Smooth muscle cell (in vitro differentiated cells): ENCODE measurements around the gene LEP. TPM values are rescaled to one million over a fixed set of nuclear protein-coding genes. Genes with fewer than 3 reads are reported as not detected.

Experiments
- DNase-seq: peaks from one replicate; lab custom pipeline; 2025; ENCODE audit not compliant: unreplicated experiment; lab: John Stamatoyannopoulos, UW
- H2AFZ ChIP-seq: fragments of 200-600 bp; sonication (generic); 2 replicates; pipeline ENCODE4 v1.6.0; 2016; ENCODE audit warnings: antibody characterized with exemption, low read depth, mild to moderate bottlenecking
- H3F3A ChIP-seq: fragments of 200-600 bp; sonication (generic); 2 replicates; pipeline ENCODE4 v1.6.0; 2017; ENCODE audit warnings: antibody characterized with exemption, low read depth
- H3K27ac ChIP-seq: fragments of 200-600 bp; sonication (generic); 2 replicates; pipeline ENCODE4 v1.5.1; 2016; ENCODE audit warnings: low read depth, mild to moderate bottlenecking
- H3K27me3 ChIP-seq: fragments of 200-600 bp; sonication (generic); 2 replicates; pipeline ENCODE4 v1.6.1; 2016; ENCODE audit warnings: low read depth, mild to moderate bottlenecking
- H3K36me3 ChIP-seq: fragments of 200-600 bp; sonication (generic); 2 replicates; pipeline ENCODE4 v1.5.1; 2016; ENCODE audit warnings: low read depth
- H3K4me1 ChIP-seq: fragments of 200-600 bp; sonication (generic); 2 replicates; pipeline ENCODE4 v1.5.1; 2016; ENCODE audit warnings: low read depth
- H3K4me2 ChIP-seq: fragments of 200-600 bp; sonication (generic); 2 replicates; pipeline ENCODE4 v1.6.0; 2016; ENCODE audit warnings: mild to moderate bottlenecking
- H3K4me3 ChIP-seq: fragments of 200-600 bp; sonication (generic); 2 replicates; pipeline ENCODE4 v1.5.1; 2016; ENCODE audit warnings: mild to moderate bottlenecking
- H3K79me2 ChIP-seq: fragments of 200-600 bp; sonication (generic); 2 replicates; pipeline ENCODE4 v1.6.0; 2016; ENCODE audit warnings: low read depth, mild to moderate bottlenecking
- H3K9ac ChIP-seq: fragments of 200-600 bp; sonication (generic); 2 replicates; pipeline ENCODE4 v1.6.0; 2016; ENCODE audit warnings: low read depth
- H3K9me3 ChIP-seq: fragments of 200-600 bp; sonication (generic); replicated peaks from 2 replicates; pipeline ENCODE4 v1.5.1; 2016; ENCODE audit warnings: low read depth
- H4K20me1 ChIP-seq: fragments of 200-600 bp; sonication (generic); 2 replicates; pipeline ENCODE4 v1.6.0; 2016; ENCODE audit warnings: low read depth
- CTCF ChIP-seq: fragments of 200-600 bp; sonication (generic); IDR thresholded peaks from 2 replicates; pipeline ENCODE4 v1.5.1; 2017; ENCODE audit warnings: borderline replicate concordance, mild to moderate bottlenecking, antibody characterized with exemption; ENCODE audit not compliant: insufficient read depth, poor library complexity, severe bottlenecking
- WGBS: methylation state at CpG from one replicate; pipeline ENCODE4 v1.1.7; 2016; ENCODE audit warnings: low lambda C conversion rate; 5-methylcytosine and 5-hydroxymethylcytosine counted together
- polyA plus RNA-seq: library from polyadenylated mRNA; unstranded; fragments of >200 nt; fragmentation: Nextera tagmentation; extraction: Ambion mirVana; gene quantifications from 2 replicates; pipeline ENCODE4 v1.2.1, GENCODE V29; 2016
- total RNA-seq: library from RNA; depleted of rRNA; stranded (reverse); fragments of >200 nt; gene quantifications from 2 replicates; pipeline ENCODE4 v1.2.3, GENCODE V29; 2014

Gene LEP
- total and polyA plus RNA-seq, 2 experiments from 2014 or later, result not detected

GRCh38 chr7:128226132-128226980, 14.7 kb upstream of the LEP start:
- Histone ChIP-seq H3K9ac (no peak overlapping the region), H3K27ac (no peak overlapping the region), H3K4me3 (no peak overlapping the region), H3K4me2 (no peak overlapping the region), H3F3A (no peaks in the 10 kb centered on the region), H3K36me3 (no peaks in the 10 kb centered on the region), H4K20me1 (no peaks in the 10 kb centered on the region), H3K9me3 (no peaks in the 10 kb centered on the region), H3K79me2 (no peaks in the 10 kb centered on the region), H3K27me3 (peaks cover 22% of the 10 kb centered on the region), H2AFZ (no peak overlapping the region), H3K4me1 (no peaks in the 10 kb centered on the region)
- TF ChIP-seq CTCF, result no peak
- no peak for DNase-seq
- 81% methylated on average over 2 of the region's 2 CpGs for whole genome bisulfite sequencing

- H3K4me1 ChIP-seq, result no peaks in the 10 kb centered on the region
- peaks cover 19% of the 10 kb centered on the region for H3K27me3 ChIP-seq
- no peak overlapping the region for H3K27ac ChIP-seq
- H3K9ac ChIP-seq, result no peak overlapping the region
- no peaks in the 10 kb centered on the region for H3K79me2 ChIP-seq
- 85% methylated on average over 3 of the region's 3 CpGs for WGBS
- no peaks in the 10 kb centered on the region for H3K36me3 ChIP-seq
- H3K9me3 ChIP-seq, result no peaks in the 10 kb centered on the region
- no peak overlapping the region for H2AFZ ChIP-seq
- no peak for DNase-seq
- no peaks in the 10 kb centered on the region for H4K20me1 ChIP-seq
- H3K4me2 ChIP-seq, result no peak overlapping the region
- no peak for TF ChIP-seq CTCF
- H3F3A ChIP-seq, result no peaks in the 10 kb centered on the region
- H3K4me3 ChIP-seq, result no peak overlapping the region
Observed at GRCh38 chr7:128227271-128227670, 13.8 kb upstream of the LEP start.

GRCh38 chr7:128231021-128231420, 10.1 kb upstream of the LEP start:
- Histone ChIP-seq H3K4me1 (peaks cover 10% of the 10 kb centered on the region), H3K27me3 (peaks cover 15% of the 10 kb centered on the region), H3F3A (no peaks in the 10 kb centered on the region), H3K9ac (no peak overlapping the region), H3K9me3 (no peaks in the 10 kb centered on the region), H3K27ac (no peak overlapping the region), H3K4me3 (no peak overlapping the region), H2AFZ (no peak overlapping the region), H3K4me2 (no peak overlapping the region), H3K79me2 (no peaks in the 10 kb centered on the region), H3K36me3 (no peaks in the 10 kb centered on the region), H4K20me1 (no peaks in the 10 kb centered on the region)
- DNase-seq, result no peak
- WGBS, result 90% methylated on average over 5 of the region's 5 CpGs
- no peak for TF ChIP-seq CTCF

GRCh38 chr7:128231677-128232076, 9.4 kb upstream of the LEP start:
- Histone ChIP-seq H3K79me2 (no peaks in the 10 kb centered on the region), H3K27ac (no peak overlapping the region), H3K4me3 (no peak overlapping the region), H3K4me2 (no peak overlapping the region), H3K36me3 (no peaks in the 10 kb centered on the region), H4K20me1 (no peaks in the 10 kb centered on the region), H3F3A (no peaks in the 10 kb centered on the region), H2AFZ (no peak overlapping the region), H3K9ac (no peak overlapping the region), H3K27me3 (peaks cover 15% of the 10 kb centered on the region), H3K4me1 (peaks cover 10% of the 10 kb centered on the region), H3K9me3 (no peaks in the 10 kb centered on the region)
- no peak for DNase-seq
- 90% methylated on average over 6 of the region's 6 CpGs for WGBS
- no peak for TF ChIP-seq CTCF
